GM12878 (cell line): ENCODE results near the gene SLAMF1. TPM values are rescaled to one million over a fixed set of nuclear protein-coding genes. Genes with fewer than 3 reads are reported as not detected.

Experiments used
- BACH1 ChIP-seq: fragments of 450-650 bp; IDR thresholded peaks from 2 replicates; pipeline ENCODE4 v1.6.1; 2017; ENCODE audit warnings: mild to moderate bottlenecking, borderline replicate concordance
- CHD1 ChIP-seq: IDR thresholded peaks from 2 replicates; pipeline ENCODE4 v1.6.1; 2012; ENCODE audit warnings: low read depth, low read length, improper control_type of control experiment
- E2F4 ChIP-seq: IDR thresholded peaks from 2 replicates; pipeline ENCODE4 v1.6.1; 2012; ENCODE audit warnings: low read depth, low read length, improper control_type of control experiment
- EGR1 ChIP-seq, 2 experiments: IDR thresholded peaks; 1 replicate in 1 of 2; 2 replicates in 1 of 2; pipeline ENCODE4 v1.6.1; 2011 to 2012; ENCODE audit warnings: low read depth in 2 of 2, low read length in 2 of 2, borderline replicate concordance in 1 of 2, mild to moderate bottlenecking in 1 of 2, moderate library complexity in 1 of 2
- ESRRA ChIP-seq: IDR thresholded peaks from 2 replicates; pipeline ENCODE4 v1.6.1; 2012; ENCODE audit warnings: mild to moderate bottlenecking, low read length, improper control_type of control experiment
- HDGF ChIP-seq: fragments of 450-650 bp; IDR thresholded peaks from 2 replicates; pipeline ENCODE4 v1.6.1; 2016; ENCODE audit warnings: antibody characterized with exemption
- HSF1 ChIP-seq: fragments of 150-350 bp; IDR thresholded peaks from 2 replicates; pipeline ENCODE4 v1.6.1; 2014; ENCODE audit warnings: mild to moderate bottlenecking, low read depth, low read length
- LARP7 ChIP-seq: fragments of 450-650 bp; IDR thresholded peaks from 2 replicates; pipeline ENCODE4 v1.6.1; 2017; ENCODE audit warnings: mild to moderate bottlenecking
- MEF2B ChIP-seq: fragments of 450-650 bp; IDR thresholded peaks from 2 replicates; pipeline ENCODE4 v1.6.1; 2018; ENCODE audit warnings: mild to moderate bottlenecking, moderate library complexity; ENCODE audit not compliant: partially characterized antibody, poor library complexity, severe bottlenecking
- MLLT1 ChIP-seq: fragments of 450-650 bp; IDR thresholded peaks from 2 replicates; pipeline ENCODE4 v1.6.1; 2016; ENCODE audit warnings: mild to moderate bottlenecking
- NFIC ChIP-seq: IDR thresholded peaks from 2 replicates; pipeline ENCODE4 v1.6.1; 2012; ENCODE audit warnings: low read depth, mild to moderate bottlenecking, inconsistent platforms, low read length, moderate library complexity
- PAX5 ChIP-seq: IDR thresholded peaks from 2 replicates; pipeline ENCODE4 v1.6.1; 2011; ENCODE audit warnings: low read depth, low read length, borderline replicate concordance
- POLR2A ChIP-seq: IDR thresholded peaks from 2 replicates; pipeline ENCODE4 v1.6.1; 2011; ENCODE audit warnings: low read depth, mild to moderate bottlenecking, low read length
- POLR2AphosphoS5 ChIP-seq: IDR thresholded peaks from 2 replicates; pipeline ENCODE4 v1.6.1; 2011; ENCODE audit warnings: mild to moderate bottlenecking, low read length, inconsistent platforms
- POU2F2 ChIP-seq: IDR thresholded peaks from 3 replicates; pipeline ENCODE4 v1.6.1; 2011; ENCODE audit warnings: low read depth, mild to moderate bottlenecking, low read length, borderline replicate concordance
- RELA ChIP-seq: fragments of 450-650 bp; IDR thresholded peaks from 2 replicates; pipeline ENCODE4 v1.8.0; 2014; ENCODE audit warnings: borderline replicate concordance; ENCODE audit not compliant: partially characterized antibody
- RFX5 ChIP-seq: IDR thresholded peaks from 2 replicates; pipeline ENCODE4 v1.6.1; 2011; ENCODE audit warnings: low read depth, low read length, improper control_type of control experiment
- SMARCA5 ChIP-seq: fragments of 450-650 bp; IDR thresholded peaks from 2 replicates; pipeline ENCODE4 v1.6.1; 2017; ENCODE audit warnings: mild to moderate bottlenecking
- ZBED1 ChIP-seq: IDR thresholded peaks from 2 replicates; pipeline ENCODE4 v1.6.1; 2016; ENCODE audit warnings: borderline replicate concordance
- ZBTB11 ChIP-seq: fragments of 450-650 bp; formaldehyde crosslinking; IDR thresholded peaks from 2 replicates; pipeline ENCODE4 v1.5.0; 2022; ENCODE audit warnings: mild to moderate bottlenecking, missing genetic modification characterization
- ZBTB33 ChIP-seq: fragments of 450-650 bp; IDR thresholded peaks from 2 replicates; pipeline ENCODE4 v1.6.1; 2017; ENCODE audit warnings: mild to moderate bottlenecking
- ZNF622 ChIP-seq: fragments of 450-650 bp; IDR thresholded peaks from 2 replicates; pipeline ENCODE4 v1.6.1; 2017; ENCODE audit warnings: mild to moderate bottlenecking, inconsistent platforms
- polyA plus RNA-seq, 11 experiments: library from polyadenylated mRNA; depleted of rRNA in 4 of 11; unstranded in 6 of 11; stranded (reverse) in 5 of 11; fragments of >200 nt; fragmentation: Nextera tagmentation in 4 of 11; fragmentation: Illumina TruSeq in 1 of 11; extraction: Ambion mirVana in 4 of 11; extraction: Trizol in 1 of 11; gene quantifications; 1 replicate in 1 of 11; 2 replicates in 10 of 11; pipeline versions ENCODE4 v1.2.1 to v1.2.3, GENCODE V29; 2011 to 2016; ENCODE audit warnings: inconsistent platforms in 2 of 11, missing spikeins in 2 of 11, low read depth in 1 of 11
- total RNA-seq, 4 experiments: library from RNA; depleted of rRNA in 3 of 4; stranded (reverse); fragments of >200 nt in 3 of 4; fragmentation: Illumina TruSeq in 1 of 4; extraction: Trizol in 1 of 4; gene quantifications; 2 replicates each; pipeline versions ENCODE4 v1.2.1 to v1.2.3, GENCODE V29; 2013 to 2021

The SLAMF1 gene
- total and polyA plus RNA-seq, 10 of the 15 experiments (the other 5 are each of a cell fraction or from before 2014, with no cell fraction given) = 87.3 to 260 (median 131) TPM

GRCh38 chr1:160643138-160643537, 3.7 kb downstream of the SLAMF1 start (continued):
- TF ChIP-seq PAX5 (no peak), ZBTB33 (no peak), ZBTB11 (peak; percentile 58), SMARCA5 (no peak), ZBED1 (0 out of 2 replicates have a peak, but pooled peaks have one; percentile 42), HDGF (no peak), POU2F2 (peak; percentile 76; the same call in 1 of the 3 replicates), HSF1 (no peak), POLR2A (no peak; the same call in 1 of the 2 replicates), EGR1 (IDR thresholded peaks at IDR 0.05; ENCODE audit: borderline replicate concordance in 1 of 2, low read depth in 2 of 2, low read length in 2 of 2) (no peak), BACH1 (peak; percentile 33; the same call in 1 of the 2 replicates), CHD1 (peak; percentile 64; the same call in 1 of the 2 replicates), RFX5 (no peak), ESRRA (no peak), NFIC (no peak), MLLT1 (peak; percentile 24), MEF2B (no peak), LARP7 (0 out of 2 replicates have a peak, but pooled peaks have one; percentile 52), POLR2AphosphoS5 (peak; percentile 82), E2F4 (no peak), RELA (no peak), ZNF622 (no peak)
